ENCODE measurements around the gene SLC4A7.

SLC4A7 gene

GRCh38 chr3:27356976-27357375 lies 127.2 kb downstream of the SLC4A7 start:
- H3K4me1 ChIP-seq (ENCODE audit: control insufficient read depth, low read length) = peaks cover 40% of the 10 kb centered on the region

GRCh38 chr3:27354588-27355203 lies 129.5 kb downstream of the SLC4A7 start:
- Histone ChIP-seq H3K9me3 (ENCODE audit: control insufficient read depth, insufficient read depth, low read length) (no peaks in the 10 kb centered on the region), H3K79me2 (ENCODE audit: control insufficient read depth, low read length) (no peaks in the 10 kb centered on the region), H3K4me2 (ENCODE audit: low read length) (no peak overlapping the region), H3K4me1 (ENCODE audit: control insufficient read depth, low read length) (peaks cover 23% of the 10 kb centered on the region), H3K9me2 (replicated peaks; ENCODE audit: control insufficient read depth, low read length) (no peaks in the 10 kb centered on the region), H4K20me1 (ENCODE audit: control insufficient read depth, insufficient read depth, low read depth, low read length) (no peaks in the 10 kb centered on the region), H3F3A (ENCODE audit: control insufficient read depth, insufficient read depth) (peaks cover 5% of the 10 kb centered on the region), H3K4me3 (ENCODE audit: low read length) (no peak overlapping the region), H3K27ac (ENCODE audit: low read depth, low read length) (no peak overlapping the region), H3K27me3 (ENCODE audit: control insufficient read depth, low read length) (no peaks in the 10 kb centered on the region), H3K36me3 (ENCODE audit: control insufficient read depth, low read length) (no peaks in the 10 kb centered on the region)
- no peak for TF ChIP-seq CTCF (IDR thresholded peaks at IDR 0.05; ENCODE audit: low read depth, low read length, poor library complexity, severe bottlenecking)
- TF ChIP-seq EZH2phosphoT487 (IDR thresholded peaks at IDR 0.05; ENCODE audit: borderline replicate concordance, low read length) = no peak

More at GRCh38 chr3:27356976-27357375, 127.2 kb downstream of the SLC4A7 start:
- no peak overlapping the region for H3K4me2 ChIP-seq (ENCODE audit: low read length)
- no peak overlapping the region for H3K4me3 ChIP-seq (ENCODE audit: low read length)
- no peaks in the 10 kb centered on the region for H3K27me3 ChIP-seq (ENCODE audit: control insufficient read depth, low read length)
- no peaks in the 10 kb centered on the region for H3K36me3 ChIP-seq (ENCODE audit: control insufficient read depth, low read length)
- H4K20me1 ChIP-seq (ENCODE audit: control insufficient read depth, insufficient read depth, low read depth, low read length) = no peaks in the 10 kb centered on the region
- H3K27ac ChIP-seq (ENCODE audit: low read depth, low read length) = no peak overlapping the region
- no peaks in the 10 kb centered on the region for H3K9me2 ChIP-seq (replicated peaks; ENCODE audit: control insufficient read depth, low read length)
- peaks cover 15% of the 10 kb centered on the region for H3F3A ChIP-seq (ENCODE audit: control insufficient read depth, insufficient read depth)
- no peaks in the 10 kb centered on the region for H3K79me2 ChIP-seq (ENCODE audit: control insufficient read depth, low read length)
- no peak for TF ChIP-seq CTCF (IDR thresholded peaks at IDR 0.05; ENCODE audit: low read depth, low read length, poor library complexity, severe bottlenecking)
- TF ChIP-seq EZH2phosphoT487 (IDR thresholded peaks at IDR 0.05; ENCODE audit: borderline replicate concordance, low read length) = no peak
- no peaks in the 10 kb centered on the region for H3K9me3 ChIP-seq (ENCODE audit: control insufficient read depth, insufficient read depth, low read length)

- no peaks in the 10 kb centered on the region for H3K79me2 ChIP-seq (ENCODE audit: control insufficient read depth, low read length)
- H3K36me3 ChIP-seq (ENCODE audit: control insufficient read depth, low read length) = no peaks in the 10 kb centered on the region
- no peaks in the 10 kb centered on the region for H3K9me3 ChIP-seq (ENCODE audit: control insufficient read depth, insufficient read depth, low read length)
- H3K27me3 ChIP-seq (ENCODE audit: control insufficient read depth, low read length) = no peaks in the 10 kb centered on the region
- H3K4me2 ChIP-seq (ENCODE audit: low read length) = no peak overlapping the region
- no peaks in the 10 kb centered on the region for H3K9me2 ChIP-seq (replicated peaks; ENCODE audit: control insufficient read depth, low read length)
- peaks cover 18% of the 10 kb centered on the region for H3K4me1 ChIP-seq (ENCODE audit: control insufficient read depth, low read length)
- no peak overlapping the region for H3K27ac ChIP-seq (ENCODE audit: low read depth, low read length)
- no peaks in the 10 kb centered on the region; the same call in 1 of the 2 replicates for H3F3A ChIP-seq (ENCODE audit: control insufficient read depth, insufficient read depth)
- H4K20me1 ChIP-seq (ENCODE audit: control insufficient read depth, insufficient read depth, low read depth, low read length) = no peaks in the 10 kb centered on the region
- TF ChIP-seq EZH2phosphoT487 (IDR thresholded peaks at IDR 0.05; ENCODE audit: borderline replicate concordance, low read length) (no peak), CTCF (IDR thresholded peaks at IDR 0.05; ENCODE audit: low read depth, low read length, poor library complexity, severe bottlenecking) (no peak)
- H3K4me3 ChIP-seq (ENCODE audit: low read length) = no peak overlapping the region
Measured at GRCh38 chr3:27354161-27354560, 130.0 kb downstream of the SLC4A7 start.

All from DOHH2 (cell line).